Measurements from ENCODE around the gene FARSA. TPM values are rescaled to one million over a fixed set of nuclear protein-coding genes. Genes with fewer than 3 reads are reported as not detected.
"Not testable (repeated sequence)": the region's sequence is repeated elsewhere in the genome, so short reads cannot be mapped to it uniquely, and the experiment has no call there.

The FARSA gene
- total RNA-seq, 1 donor from 2014 or later = 21.6 TPM

DNA sequence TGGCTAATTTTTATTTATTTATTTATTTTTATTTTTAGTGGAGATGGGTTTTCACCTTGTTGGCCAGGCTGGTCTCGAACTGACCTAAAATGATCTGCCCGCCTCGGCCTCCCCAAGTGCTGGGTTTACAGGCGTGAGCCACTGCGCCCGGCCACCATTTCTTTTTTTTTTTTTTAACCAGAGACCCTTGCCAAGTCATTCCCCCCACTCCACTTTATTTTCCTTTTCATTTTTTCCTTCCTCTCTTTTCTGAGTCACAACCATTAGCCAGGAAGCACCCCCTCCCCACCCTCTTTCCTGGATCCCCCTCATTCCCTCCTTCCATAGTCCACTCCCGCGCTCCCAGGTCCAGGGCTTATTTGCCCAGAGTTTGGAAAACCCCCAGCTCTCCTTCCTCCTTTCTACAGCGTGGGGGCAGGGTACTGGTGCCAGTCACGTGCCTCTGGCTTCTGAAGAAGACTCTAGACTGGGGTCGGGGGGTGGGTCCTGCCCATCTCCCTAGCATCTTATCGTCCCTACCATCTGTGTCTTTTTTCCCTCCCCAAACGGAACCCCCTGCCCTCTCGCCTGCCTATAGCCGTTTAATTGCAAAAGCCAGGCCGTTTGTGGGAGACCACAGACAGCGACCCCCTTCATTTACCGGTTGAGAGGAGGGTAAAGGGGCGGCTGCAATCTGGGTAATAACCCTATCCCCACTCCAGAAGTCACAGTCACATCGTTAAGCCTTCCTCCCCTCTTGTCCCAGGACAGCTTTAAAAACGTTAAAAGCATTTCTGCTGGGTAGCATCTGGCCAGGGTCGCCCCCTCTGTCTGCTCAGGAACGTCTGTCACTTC is 3.8 kb upstream of the FARSA start:
- DNase-seq = no peak

DNA sequence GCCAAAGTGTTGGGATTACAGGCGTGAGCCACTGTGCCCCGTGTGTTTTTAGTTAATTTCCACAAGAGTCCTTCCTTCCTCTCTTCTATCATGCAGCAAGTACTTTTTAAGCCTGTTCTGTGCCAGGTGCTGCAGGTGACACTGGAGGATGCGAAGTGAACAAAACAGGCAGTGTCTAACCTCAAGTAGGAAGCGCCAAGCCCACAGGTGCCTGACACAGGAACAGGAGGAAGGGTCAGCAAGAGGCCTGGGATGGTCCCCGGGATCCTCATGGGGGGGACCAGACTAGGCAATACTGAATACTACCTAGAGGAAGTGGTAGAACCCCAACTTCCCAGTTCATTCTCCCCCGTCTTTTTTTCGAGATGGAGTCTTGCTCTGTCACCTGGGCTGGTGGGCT is 3.1 kb upstream of the FARSA start:
- no peak for DNase-seq

DNA sequence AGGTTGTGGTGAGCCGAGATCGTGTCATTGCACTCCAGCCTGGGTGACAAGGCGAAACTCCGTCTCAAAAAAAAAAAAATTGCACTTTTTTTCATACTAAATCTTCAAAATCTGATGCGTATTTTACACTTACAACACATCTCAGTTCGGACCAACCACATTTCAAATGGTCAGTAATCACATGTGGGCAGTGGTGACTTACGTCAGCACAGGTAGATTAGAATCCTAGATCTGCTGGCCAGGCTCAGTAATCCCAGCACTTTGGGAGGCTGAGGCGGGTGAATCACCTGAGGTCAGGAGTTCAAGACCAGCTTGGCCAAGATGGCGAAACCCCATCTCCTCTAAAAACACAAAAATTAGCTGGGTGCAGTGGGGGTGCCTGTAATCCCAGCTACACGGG is 1.6 kb upstream of the FARSA start:
- DNase-seq = no peak

DNA sequence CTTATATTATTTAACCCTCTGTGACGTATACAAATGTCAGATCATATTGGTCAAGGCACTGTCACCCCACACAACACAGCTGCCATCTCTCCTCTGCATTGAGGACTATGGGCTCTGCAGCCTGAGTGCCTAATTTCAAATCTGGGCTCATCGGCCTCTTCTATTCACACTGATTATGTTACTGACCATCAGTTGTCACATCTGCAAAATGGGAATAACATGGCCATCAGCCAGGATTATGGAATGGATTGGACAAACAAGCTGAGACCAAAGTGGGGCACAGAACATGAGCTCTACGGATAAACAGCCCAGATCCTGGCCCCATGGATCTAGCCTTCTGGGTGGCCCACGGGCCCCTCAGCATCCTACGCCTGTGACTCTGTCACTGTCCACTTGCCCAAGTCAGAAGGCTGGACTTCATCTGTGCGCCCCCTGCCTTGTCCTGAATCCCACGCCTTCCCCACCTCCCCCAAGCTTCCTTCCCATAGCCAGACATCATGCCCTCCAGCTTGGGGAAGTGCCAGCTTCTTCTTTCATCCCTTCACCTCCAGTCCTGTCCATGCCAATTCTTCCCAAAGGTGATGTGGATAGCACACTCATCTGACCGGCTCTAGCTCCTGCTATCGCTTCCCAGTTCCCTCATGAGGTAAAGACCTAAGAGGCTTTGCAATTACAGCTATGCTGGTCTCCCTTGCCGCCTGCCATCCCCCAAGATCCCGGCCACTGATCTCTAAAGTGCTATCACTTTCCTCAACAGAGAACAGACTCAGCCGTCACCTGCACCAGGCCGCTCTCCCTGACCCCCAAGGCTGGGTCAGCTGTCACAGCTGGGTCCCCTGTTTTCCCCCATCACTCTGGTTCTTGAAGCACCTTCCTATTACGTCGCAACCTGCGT is 872 bp downstream of the FARSA start:
- no peak for DNase-seq

DNA sequence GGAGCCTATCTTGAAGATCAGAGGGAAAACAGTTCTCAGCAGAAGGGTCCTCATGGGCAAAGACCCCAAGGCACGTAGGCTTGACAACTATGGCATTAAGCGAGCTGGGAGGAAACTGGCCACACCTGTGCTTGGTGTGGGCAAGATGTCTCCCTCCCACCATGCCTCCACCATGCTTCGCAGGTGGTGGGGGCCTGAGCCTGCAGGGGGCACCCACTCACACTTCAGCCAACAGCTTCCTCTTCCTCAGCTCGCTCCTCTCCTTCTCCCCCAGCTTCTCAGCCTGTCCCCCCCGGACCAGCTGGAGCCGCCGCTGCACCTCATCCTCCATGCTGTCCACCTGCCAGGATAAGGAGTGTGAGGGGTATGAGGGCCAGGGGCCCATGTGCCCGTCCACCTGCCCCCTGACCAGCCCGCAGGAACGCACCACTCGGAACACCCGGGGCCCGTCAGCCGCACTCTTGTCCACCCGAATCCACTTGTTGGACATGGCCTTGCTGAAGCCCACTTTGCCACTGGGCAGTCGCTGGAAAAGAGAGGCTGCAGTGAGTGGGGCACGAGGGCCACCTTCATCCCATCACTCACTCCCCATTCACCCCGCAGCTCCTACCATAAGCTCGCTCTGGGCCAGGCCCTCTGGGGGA is 3.4 kb downstream of the FARSA start:
- DNase-seq = no peak

DNA sequence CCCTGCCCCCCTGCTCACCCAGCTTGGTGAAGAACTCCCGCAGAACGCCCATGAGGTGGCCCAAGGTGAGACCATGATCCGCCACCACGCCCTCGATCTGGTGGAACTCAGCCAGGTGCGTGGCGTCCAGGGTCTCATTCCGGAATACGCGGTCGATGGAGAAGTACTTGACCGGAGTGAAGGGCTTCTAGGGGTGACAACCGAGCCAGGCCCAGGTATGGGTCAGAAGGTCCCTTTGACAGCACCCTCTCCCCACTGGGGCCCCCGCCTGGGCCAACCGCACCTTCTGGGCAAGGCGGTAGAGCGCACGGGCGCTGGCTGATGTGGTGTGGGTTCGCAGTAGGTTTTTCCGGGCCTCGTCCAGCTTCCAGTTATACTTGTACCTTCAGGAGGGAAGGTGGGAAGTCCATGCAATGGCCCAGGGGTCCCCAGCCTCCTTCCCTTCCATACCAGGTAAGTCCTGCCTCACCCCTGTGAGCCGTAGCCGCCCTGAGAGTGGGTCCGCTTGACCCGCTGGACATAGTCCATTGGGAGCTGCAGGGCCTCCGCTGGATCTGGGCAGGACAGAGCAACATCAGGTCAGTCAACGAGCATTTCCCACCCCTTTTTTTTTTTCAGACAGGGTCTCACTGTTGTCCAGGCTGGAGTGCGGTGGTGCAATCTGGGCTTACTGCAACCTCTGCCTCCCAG is 8.7 kb downstream of the FARSA start:
- DNase-seq = no peak

DNA sequence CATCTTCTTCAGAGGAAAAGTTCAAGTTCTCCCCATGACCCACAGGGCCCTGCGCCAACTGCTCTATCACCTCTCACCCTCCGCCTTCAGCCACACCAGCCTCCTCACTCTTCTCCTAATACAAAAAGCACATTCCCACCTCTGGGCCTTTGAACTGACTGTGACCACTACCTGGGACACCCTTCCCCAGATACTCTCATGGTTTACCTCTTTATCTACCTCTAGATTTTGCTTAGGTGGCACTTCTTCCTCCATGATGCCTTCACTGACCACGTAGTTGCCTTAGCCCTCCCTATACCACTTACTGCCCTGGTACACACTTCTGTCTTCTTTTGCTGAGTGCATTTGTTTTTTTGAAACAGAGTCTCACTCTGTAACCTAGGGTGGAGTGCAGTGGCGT is 10.6 kb downstream of the FARSA start:
- no peak for DNase-seq

DNA sequence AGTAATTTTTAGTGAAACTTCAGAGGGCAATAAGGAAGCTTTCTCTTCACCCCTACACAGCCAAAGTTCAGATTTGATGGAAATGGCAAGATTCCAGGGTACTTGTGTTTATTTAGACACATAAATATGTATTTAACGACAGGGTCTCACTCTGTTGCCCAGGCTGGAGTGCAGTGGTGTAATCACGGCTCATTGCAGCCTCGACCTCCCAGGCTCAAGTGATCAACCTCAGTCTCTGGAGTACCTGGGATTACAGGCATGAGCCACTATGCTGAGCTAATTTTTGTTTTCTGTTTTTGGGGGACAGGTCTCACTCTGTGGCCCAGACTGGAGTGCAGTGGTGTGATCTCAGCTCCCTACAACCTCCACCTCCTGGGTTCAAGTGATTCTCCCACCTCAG is 12.5 kb downstream of the FARSA start:
- DNase-seq = no peak

DNA sequence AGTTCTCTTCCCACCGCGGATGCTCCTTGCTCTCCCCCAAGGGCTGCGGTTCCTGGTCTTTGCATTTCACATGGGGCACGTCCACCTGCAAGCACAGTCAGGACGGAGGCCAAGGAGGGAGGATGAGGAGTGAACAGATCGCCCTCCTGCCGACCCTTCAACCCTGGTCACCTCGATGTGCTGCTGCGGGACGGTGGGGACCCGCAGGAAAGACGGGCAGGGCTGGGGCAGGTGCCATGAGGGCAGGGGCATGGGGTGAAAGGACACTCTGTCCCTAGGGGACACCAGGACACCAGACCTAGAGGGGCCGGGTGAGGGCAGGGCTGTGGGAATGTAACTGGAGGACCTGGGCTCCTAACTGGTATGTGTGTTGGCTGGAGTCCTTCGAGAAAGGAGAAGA is 15.3 kb downstream of the FARSA start:
- no peak for DNase-seq

DNA sequence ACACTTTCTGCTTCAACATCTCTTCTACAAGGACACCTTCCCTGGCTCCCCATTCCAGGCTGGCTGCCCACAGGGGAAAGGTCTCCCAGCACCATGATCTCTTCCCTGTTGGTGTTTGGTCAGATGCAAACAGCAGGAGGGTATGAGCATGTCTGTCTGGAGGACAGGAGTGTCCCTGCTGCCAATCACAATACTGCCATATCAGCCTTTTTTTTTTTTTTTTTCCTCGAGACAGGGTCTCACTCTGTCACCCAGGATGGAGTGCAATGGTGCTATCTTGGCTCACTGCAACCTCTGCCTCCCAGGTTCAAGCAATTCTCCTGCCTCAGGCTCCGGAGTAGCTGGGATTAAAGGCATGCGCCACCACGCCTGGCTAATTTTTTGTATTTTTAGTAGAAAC is 17.7 kb downstream of the FARSA start:
- not testable (repeated sequence) for DNase-seq

DNA sequence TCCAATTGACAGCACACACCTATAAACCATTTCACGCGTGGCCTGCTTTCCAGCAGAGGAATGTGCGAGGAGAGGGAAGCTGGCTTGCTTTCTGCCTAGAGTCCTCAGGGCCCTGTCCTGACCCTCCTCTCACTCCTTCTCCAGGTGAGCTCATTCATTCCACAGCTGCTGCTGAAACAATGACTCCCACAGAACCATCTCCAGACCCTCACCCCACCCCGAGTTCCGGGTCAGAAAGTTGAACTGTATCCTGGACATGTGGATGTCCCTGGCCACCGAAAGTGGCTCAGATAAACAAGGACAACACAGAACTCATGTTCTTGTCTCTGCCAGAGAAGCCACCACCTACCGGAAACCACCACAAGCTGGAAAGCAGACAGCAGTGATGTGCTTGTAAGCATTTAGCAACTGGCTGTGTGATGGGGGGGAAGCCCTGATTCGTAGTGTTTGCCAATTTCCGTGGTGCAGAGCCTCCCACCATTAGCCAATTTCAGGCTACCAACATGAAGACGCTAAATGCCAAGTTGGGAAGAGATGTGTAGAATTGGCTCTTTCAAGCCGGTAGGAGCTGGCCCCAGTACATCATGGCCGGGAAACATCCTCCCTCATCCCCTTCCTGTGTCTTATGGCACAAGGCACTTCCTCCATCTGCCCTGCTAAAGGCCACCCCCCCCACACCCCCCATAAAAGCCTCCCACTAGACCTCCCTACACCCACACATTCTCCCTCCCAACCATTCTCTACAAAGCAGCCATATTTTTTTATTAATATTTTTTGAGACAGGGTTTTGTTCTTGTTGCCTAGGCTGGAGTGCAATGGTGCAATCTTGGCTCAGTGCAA is 19.4 kb downstream of the FARSA start:
- DNase-seq = no peak

DNA sequence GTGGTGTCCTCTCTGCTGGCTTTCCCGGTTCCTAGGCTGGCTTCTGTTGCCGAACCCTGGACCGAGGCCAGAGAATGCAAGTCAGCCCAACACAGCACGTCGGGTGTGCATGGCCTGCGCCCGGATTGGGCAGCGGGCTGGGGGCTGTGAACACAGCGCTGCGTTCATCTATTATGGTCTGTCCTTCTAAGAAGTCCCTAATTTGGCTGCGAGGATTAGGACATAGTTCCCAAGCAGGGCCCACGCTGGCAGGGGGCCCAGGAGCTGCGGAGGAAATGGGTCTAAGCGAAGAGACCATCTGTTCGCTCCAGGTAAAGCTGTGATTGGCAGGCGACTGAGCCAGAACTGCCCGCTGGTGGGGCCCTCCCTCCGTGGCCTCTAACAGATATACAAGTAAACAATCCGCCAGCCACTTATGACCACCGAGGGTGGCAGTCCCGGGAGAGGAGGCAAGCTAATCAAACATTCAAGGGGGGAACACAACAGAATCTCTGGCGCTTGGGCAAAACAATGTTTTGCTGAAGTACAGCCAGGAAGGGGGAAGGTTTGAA is 20.4 kb downstream of the FARSA start:
- DNase-seq = peak; percentile 80

DNA sequence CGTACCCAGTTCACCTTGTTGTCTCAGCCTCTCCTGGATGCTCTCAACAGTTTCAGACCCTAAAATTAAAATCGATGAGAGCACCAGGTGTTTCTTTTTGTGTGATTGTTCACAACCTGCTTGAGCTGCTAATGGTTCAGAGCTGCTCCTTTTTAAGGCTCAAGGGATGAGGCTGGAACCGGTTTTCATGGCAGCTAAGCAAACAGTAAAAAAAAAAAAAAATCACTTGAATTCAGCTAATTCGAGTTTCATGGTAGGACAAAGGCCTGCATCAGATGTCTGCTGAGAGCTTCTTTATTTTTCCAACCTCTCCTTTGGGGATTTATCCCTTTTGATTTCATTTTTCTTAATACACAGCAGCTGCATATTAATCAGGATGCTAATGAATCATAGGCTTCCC is 20.9 kb downstream of the FARSA start:
- DNase-seq = no peak

DNA sequence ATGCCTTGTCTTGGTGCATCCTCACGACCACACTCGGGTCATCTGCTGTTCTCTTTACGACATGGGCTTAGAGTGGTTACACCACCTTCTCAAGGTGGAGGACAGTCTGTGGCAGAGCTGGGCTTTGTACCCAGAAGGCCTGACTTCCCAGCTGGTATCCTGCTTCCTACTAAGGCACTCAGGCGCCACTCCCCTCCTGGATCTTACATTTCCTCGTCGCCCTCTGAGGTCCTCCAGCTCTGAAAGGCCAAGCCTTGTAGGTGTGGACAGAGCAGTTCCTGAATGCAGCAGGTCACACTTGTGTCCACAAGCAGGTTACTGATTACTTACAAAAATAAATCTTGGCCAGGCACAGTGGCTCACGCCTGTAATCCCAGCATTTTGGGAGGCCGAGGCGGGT is 26.3 kb downstream of the FARSA start:
- no peak for DNase-seq

DNA sequence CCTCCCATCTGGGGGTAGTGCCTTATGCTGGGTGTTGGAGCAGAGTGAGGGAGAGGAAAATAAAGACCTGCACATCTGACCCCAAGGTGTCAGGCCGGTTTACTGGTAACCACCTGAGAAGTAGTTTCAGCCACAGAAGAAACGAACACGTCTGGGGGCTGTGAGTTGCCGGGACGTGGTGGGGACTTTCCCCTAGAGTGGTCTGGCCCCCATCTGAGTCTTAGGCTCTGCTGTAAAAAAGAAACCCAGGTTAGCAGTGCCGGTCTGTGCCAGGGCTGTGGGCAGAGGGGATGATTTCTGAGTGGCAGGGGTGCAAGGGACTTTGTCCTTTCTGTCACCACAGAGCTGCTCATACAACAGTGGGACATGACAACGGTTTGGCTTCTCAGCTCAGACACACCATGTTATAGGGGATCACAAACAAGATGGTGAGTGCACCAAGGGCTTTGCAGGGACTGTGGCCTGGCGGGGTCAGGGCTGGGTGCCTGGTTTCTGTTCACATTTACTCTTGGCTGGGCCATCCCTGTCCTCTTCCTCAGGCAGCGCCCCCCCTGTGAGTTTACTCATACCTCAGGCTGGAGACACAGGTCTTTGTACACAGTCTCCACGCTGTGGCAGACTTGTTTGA is 33.5 kb downstream of the FARSA start:
- DNase-seq = no peak

DNA sequence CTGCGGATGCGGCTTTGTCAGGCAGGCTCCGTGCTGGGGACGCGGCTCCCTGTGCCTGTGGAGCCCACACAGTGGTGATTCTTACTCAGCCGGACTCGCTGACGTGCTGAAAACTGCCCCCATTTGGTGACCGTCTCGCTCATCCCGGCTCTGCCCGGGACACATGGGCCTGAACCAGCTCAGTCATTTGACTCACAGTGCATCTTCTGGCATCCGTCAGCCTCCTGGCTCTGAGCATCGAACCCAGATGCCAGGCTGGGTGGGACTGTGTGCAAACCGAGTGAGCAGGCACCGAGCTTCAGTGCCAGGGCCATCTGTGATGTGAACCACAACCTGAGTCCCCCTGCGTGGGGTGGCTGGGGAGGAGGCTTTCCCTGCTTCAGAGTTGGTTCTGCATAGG is 37.1 kb downstream of the FARSA start:
- no peak for DNase-seq

DNA sequence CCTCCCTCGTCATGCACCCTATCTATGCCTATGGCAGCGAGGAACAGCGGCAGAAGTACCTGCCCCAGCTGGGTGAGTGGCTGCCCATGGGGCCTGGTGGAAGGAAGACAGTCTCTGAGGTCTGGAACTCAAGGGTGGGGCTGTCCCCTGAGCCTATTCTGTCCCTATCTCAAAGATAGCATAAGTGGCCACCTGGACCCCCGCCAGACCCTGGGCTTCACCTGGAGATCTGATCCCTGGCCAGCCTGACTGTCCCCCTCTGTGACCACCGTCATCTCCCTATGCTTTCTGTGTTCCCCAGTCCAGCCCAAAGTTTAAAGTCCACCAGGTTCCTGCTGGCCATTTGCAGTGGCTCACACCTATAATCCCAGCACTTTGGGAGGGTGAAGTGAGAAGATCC is 39.9 kb downstream of the FARSA start:
- DNase-seq = no peak

DNA sequence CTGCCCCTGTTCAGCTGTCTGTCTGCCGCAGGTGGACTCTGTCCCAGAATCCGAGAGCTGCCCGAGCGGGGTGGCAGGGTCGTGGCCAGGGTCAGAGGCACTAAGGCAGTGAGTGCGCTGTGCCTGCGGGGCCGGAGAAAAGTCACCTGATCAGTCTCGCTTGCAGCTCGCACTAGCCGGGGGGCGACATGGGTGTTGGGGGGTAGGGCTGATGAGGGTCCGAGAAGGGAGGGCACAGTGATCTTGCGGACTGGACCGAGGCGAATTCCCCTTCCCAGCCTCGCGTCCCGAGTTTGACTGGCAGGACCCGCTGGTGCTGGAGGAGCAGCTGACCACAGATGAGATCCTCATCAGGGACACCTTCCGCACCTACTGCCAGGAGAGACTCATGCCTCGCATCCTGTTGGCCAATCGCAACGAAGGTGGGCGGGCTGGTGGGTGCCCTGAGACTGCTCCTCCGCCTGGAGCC is 41.9 kb downstream of the FARSA start:
- DNase-seq = no peak

DNA sequence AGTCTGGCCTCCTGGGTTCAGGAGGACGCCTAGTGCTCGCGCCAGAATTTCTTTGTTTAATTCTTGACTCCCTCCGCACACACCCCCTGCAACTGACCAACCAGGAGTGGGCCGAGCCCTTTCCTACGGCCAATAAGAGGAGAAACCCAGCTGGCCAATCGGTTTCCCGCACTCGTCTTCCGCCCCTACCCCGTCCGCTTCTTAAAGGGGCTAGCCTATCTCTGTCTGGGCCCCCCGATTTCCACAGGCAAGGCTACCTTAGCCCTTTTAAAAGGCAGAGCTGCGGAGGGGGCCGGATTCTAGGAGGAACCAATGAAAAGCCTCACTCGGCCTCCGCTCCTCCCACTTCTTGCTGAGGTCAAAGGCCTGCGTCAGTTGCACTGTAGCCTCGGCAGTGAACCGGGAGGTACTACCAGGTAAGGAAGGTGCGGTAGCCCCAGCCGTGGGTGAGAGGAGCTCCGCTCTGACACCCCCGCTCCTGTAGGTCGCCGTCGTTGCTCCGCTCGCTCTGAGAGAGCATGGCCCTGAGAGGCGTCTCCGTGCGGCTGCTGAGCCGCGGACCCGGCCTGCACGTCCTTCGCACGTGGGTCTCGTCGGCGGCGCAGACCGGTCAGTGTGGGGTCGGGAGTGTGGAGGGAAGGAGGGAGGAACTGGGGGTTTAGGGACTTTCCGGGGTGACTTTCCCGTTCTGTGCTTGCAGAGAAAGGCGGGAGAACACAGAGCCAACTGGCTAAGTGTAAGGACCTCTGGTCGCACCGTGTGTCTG is 42.5 kb downstream of the FARSA start, which contains the start of gene GCDH:
Gene GCDH, plus strand, starts transcription at position 374 of the 766 bp plus-strand sequence. Its CDS starts 145 bp downstream, at position 519.
- DNase-seq = peak; percentile 98
